ENCODE results near the gene SPHK1.

Gene SPHK1

DNA sequence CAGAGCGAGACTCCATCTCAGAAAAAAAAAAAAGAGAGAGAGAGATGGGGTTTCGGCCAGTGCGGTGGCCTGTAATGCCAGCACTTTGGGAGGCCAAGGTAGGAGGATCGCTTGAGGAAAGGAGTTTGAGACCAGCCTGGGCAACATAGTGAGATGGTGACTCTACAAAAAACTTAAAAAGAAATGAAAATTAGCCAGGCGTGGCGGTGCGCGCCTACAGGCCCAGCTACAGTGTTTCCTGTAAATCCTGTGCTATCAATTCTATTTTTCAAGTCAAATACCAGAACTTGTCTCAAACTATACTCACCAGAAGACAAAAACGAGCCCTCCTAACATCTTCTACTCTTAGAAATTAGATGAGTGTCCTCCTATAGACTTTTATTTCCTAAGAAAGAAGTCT, 49.3 kb downstream of the SPHK1 start:
- Histone ChIP-seq H3K9ac (ENCODE audit: low read length) (no peak overlapping the region), H3K9me3 (ENCODE audit: control insufficient read depth, low read depth, low read length) (no peaks in the 10 kb centered on the region), H3K27me3 (ENCODE audit: control insufficient read depth, insufficient read depth, low read length) (no peaks in the 10 kb centered on the region), H3K4me1 (ENCODE audit: control insufficient read depth, low read depth, low read length) (peaks cover 14% of the 10 kb centered on the region), H3K4me3 (ENCODE audit: low read length) (no peak overlapping the region), H3K36me3 (ENCODE audit: control insufficient read depth, low read depth, low read length) (no peaks in the 10 kb centered on the region), H3K27ac (ENCODE audit: low read length) (no peak overlapping the region)

DNA sequence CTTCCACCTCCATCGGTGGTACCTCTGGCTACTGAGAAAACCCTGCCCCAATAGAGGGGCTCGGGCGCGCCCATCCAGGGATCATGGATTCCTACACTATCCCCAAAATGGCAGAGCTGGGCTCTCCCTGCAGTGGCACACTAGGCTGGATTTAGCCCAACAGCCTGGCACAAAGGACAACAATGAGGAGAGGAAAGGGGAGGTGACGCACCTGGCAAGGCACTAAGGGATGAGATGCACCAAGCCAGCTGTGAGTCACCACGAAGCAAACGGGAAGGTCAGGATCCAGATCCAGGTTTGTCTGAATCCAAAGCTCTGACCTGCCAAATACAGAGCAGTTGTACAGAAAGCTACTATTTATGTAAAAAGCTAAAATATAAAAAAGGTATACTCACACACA, 50.5 kb downstream of the SPHK1 start:
- no peak overlapping the region for H3K27ac ChIP-seq (ENCODE audit: low read length)
- H3K9ac ChIP-seq (ENCODE audit: low read length) = no peak overlapping the region
- H3K36me3 ChIP-seq (ENCODE audit: control insufficient read depth, low read depth, low read length) = no peaks in the 10 kb centered on the region
- H3K4me3 ChIP-seq (ENCODE audit: low read length) = no peak overlapping the region
- no peaks in the 10 kb centered on the region for H3K27me3 ChIP-seq (ENCODE audit: control insufficient read depth, insufficient read depth, low read length)
- peaks cover 20% of the 10 kb centered on the region for H3K4me1 ChIP-seq (ENCODE audit: control insufficient read depth, low read depth, low read length)
- H3K9me3 ChIP-seq (ENCODE audit: control insufficient read depth, low read depth, low read length) = no peaks in the 10 kb centered on the region

GRCh38 chr17:76435751-76436150, 51.3 kb downstream of the SPHK1 start:
- H3K9me3 ChIP-seq (ENCODE audit: control insufficient read depth, low read depth, low read length) = no peaks in the 10 kb centered on the region

More at GRCh38 chr17:76435751-76436150, 51.3 kb downstream of the SPHK1 start:
- Histone ChIP-seq H3K9ac (ENCODE audit: low read length) (no peak overlapping the region), H3K4me3 (ENCODE audit: low read length) (no peak overlapping the region), H3K27ac (ENCODE audit: low read length) (no peak overlapping the region), H3K27me3 (ENCODE audit: control insufficient read depth, insufficient read depth, low read length) (no peaks in the 10 kb centered on the region), H3K4me1 (ENCODE audit: control insufficient read depth, low read depth, low read length) (peaks cover 21% of the 10 kb centered on the region), H3K36me3 (ENCODE audit: control insufficient read depth, low read depth, low read length) (no peaks in the 10 kb centered on the region)

All from iPS-18a (cell line).